Lower leg skin (tissue), 3 donors: ENCODE results near the gene SNX9.
"Not testable (repeated sequence)": the region's sequence is repeated elsewhere in the genome, so short reads cannot be mapped to it uniquely, and the experiment has no call there.

Experiments
- CTCF ChIP-seq, 3 donors: fragments of 450-650 bp; IDR thresholded peaks; one replicate each; pipeline ENCODE4 v1.5.1; 2016; ENCODE audit warnings: antibody characterized with exemption in 3 of 3, mild to moderate bottlenecking in 3 of 3, moderate library complexity in 2 of 3
- POLR2A ChIP-seq, 2 donors: fragments of 450-650 bp; IDR thresholded peaks; one replicate each; pipeline ENCODE4 v1.6.1; 2016 to 2017; ENCODE audit warnings: antibody characterized with exemption in 2 of 2, mild to moderate bottlenecking in 1 of 2, moderate library complexity in 1 of 2

- not testable (repeated sequence) for TF ChIP-seq CTCF, POLR2A (IDR thresholded peaks at IDR 0.05)
Measured at GRCh38 chr6:157900262-157900661, 77.2 kb downstream of the SNX9 start.
